H1 (cell line): ENCODE results near the gene LDB1. TPM values are rescaled to one million over a fixed set of nuclear protein-coding genes. Genes with fewer than 3 reads are reported as not detected.

Experiments
- CTCF ChIA-PET: fragments of 300-600 bp; sonication (Branson Sonifier 250); formaldehyde crosslinking; loops from one replicate; lab custom pipeline; 2021; ENCODE audit not compliant: partially characterized antibody; lab: Charles Lee
- POLR2A ChIA-PET: fragments of 300-600 bp; sonication (Branson Sonifier 250); formaldehyde crosslinking; loops from one replicate; lab custom pipeline; 2021; ENCODE audit warnings: inconsistent platforms; ENCODE audit not compliant: partially characterized antibody; lab: Charles Lee
- DNase-seq, 2 experiments: peaks; one replicate each; pipeline versions ENCODE4 v3.0.0 to v3.0.0-alpha.2; 2010 to 2022; ENCODE audit warnings: low spot score in 2 of 2, low read depth in 1 of 2, mixed read lengths in 1 of 2
- FAIRE-seq: peaks from 2 replicates; lab custom pipeline; 2011; peaks lifted over from hg19 to GRCh38; lab: Jason Lieb, UNC
- H2AFZ ChIP-seq: 2 replicates; pipeline ENCODE4 v1.8.1; 2012; ENCODE audit warnings: low read length, inconsistent platforms
- H2AK5ac ChIP-seq: 2 replicates; pipeline ENCODE4 v1.6.1; 2013; ENCODE audit warnings: low read depth, low read length
- H2BK120ac ChIP-seq: replicated peaks from 2 replicates; pipeline ENCODE3; 2013; ENCODE audit warnings: low read depth, low read length, inconsistent platforms
- H2BK12ac ChIP-seq: 2 replicates; pipeline ENCODE4 v1.6.1; 2013; ENCODE audit warnings: low read depth, low read length
- H2BK15ac ChIP-seq: 2 replicates; pipeline ENCODE4 v1.6.1; 2013; ENCODE audit warnings: low read length
- H2BK20ac ChIP-seq: 2 replicates; pipeline ENCODE4 v1.6.1; 2013; ENCODE audit warnings: low read length
- H2BK5ac ChIP-seq: 2 replicates; pipeline ENCODE4 v1.6.1; 2013; ENCODE audit warnings: low read depth, low read length
- H3K14ac ChIP-seq: 2 replicates; pipeline ENCODE4 v1.6.1; 2013; ENCODE audit warnings: inconsistent platforms; ENCODE audit not compliant: insufficient read length
- H3K18ac ChIP-seq: 2 replicates; pipeline ENCODE4 v1.6.1; 2013; ENCODE audit warnings: low read length; ENCODE audit errors: extremely low read depth
- H3K23ac ChIP-seq: 2 replicates; pipeline ENCODE4 v1.6.1; 2013; ENCODE audit warnings: inconsistent platforms; ENCODE audit not compliant: insufficient read length
- H3K23me2 ChIP-seq: 2 replicates; pipeline ENCODE4 v1.6.1; 2013; ENCODE audit warnings: low read depth, low read length
- H3K27ac ChIP-seq: 2 replicates; pipeline ENCODE4 v1.6.1; 2011; ENCODE audit warnings: low read depth, low read length, inconsistent platforms
- H3K27me3 ChIP-seq, 4 experiments: replicated peaks in 1 of 4; 1 replicate in 1 of 4; 2 replicates in 3 of 4; pipeline versions ENCODE4 v1.6.1 to v1.8.1; 2011 to 2013; ENCODE audit warnings: low read length in 3 of 4, mild to moderate bottlenecking in 3 of 4, inconsistent platforms in 2 of 4, mixed read lengths in 2 of 4, moderate library complexity in 1 of 4; ENCODE audit not compliant: control insufficient read depth in 3 of 4, insufficient read depth in 3 of 4; ENCODE audit errors: extremely low read depth in 1 of 4
- H3K36me3 ChIP-seq, 4 experiments: 2 replicates each; pipeline versions ENCODE4 v1.6.1 to v1.8.1; 2011 to 2013; ENCODE audit warnings: mild to moderate bottlenecking in 4 of 4, low read length in 3 of 4, moderate library complexity in 2 of 4, control low read depth in 1 of 4, inconsistent platforms in 1 of 4; ENCODE audit not compliant: insufficient read depth in 4 of 4, control insufficient read depth in 2 of 4
- H3K4ac ChIP-seq: replicated peaks from 2 replicates; pipeline ENCODE3; 2013; ENCODE audit warnings: low read length, low read depth, mixed read lengths, inconsistent platforms; ENCODE audit not compliant: insufficient read length
- H3K4me1 ChIP-seq, 4 experiments: replicated peaks in 1 of 4; 1 replicate in 1 of 4; 2 replicates in 3 of 4; pipeline versions ENCODE4 v1.6.1 to v1.8.1; 2011 to 2013; ENCODE audit warnings: low read length in 3 of 4, inconsistent platforms in 2 of 4, mixed read lengths in 1 of 4; ENCODE audit not compliant: insufficient read depth in 4 of 4, control insufficient read depth in 3 of 4
- H3K4me2 ChIP-seq, 2 experiments: 2 replicates each; pipeline versions ENCODE4 v1.6.1 to v1.8.1; 2011 to 2013; ENCODE audit warnings: low read depth in 2 of 2, low read length in 2 of 2, control low read depth in 1 of 2, inconsistent platforms in 1 of 2, mild to moderate bottlenecking in 1 of 2; ENCODE audit not compliant: insufficient read depth in 1 of 2
- H3K4me3 ChIP-seq, 4 experiments: fragments of 200-600, 300-600 bp in 1 of 4; sonication (generic), shearing (Covaris generic), sonication (Bioruptor Twin) in 1 of 4; 2 replicates each; pipeline versions ENCODE4 v1.5.1 to v1.8.1; 2011 to 2016; ENCODE audit warnings: low read length in 4 of 4, low read depth in 3 of 4, control low read depth in 2 of 4, inconsistent platforms in 2 of 4, mild to moderate bottlenecking in 2 of 4, mixed read lengths in 1 of 4, moderate library complexity in 1 of 4; ENCODE audit not compliant: insufficient read depth in 2 of 4; ENCODE audit errors: extremely low read depth in 1 of 4
- H3K56ac ChIP-seq: replicated peaks from 2 replicates; pipeline ENCODE3; 2013; ENCODE audit warnings: low read depth, mild to moderate bottlenecking, mixed read lengths, low read length, inconsistent platforms; ENCODE audit not compliant: insufficient read length
- H3K79me1 ChIP-seq: 2 replicates; pipeline ENCODE4 v1.6.1; 2013; ENCODE audit warnings: low read depth, low read length, control low read depth
- H3K79me2 ChIP-seq, 2 experiments: 2 replicates each; pipeline versions ENCODE4 v1.6.1 to v1.8.1; 2012 to 2013; ENCODE audit warnings: low read length in 2 of 2, mild to moderate bottlenecking in 2 of 2, inconsistent platforms in 1 of 2; ENCODE audit not compliant: insufficient read depth in 2 of 2, control insufficient read depth in 1 of 2
- H3K9ac ChIP-seq, 4 experiments: replicated peaks in 1 of 4; 1 replicate in 1 of 4; 2 replicates in 3 of 4; pipeline versions ENCODE4 v1.6.1 to v1.8.1; 2011 to 2013; ENCODE audit warnings: low read depth in 3 of 4, low read length in 3 of 4, control low read depth in 2 of 4, mild to moderate bottlenecking in 2 of 4, moderate library complexity in 2 of 4, inconsistent platforms in 1 of 4; ENCODE audit errors: extremely low read depth in 1 of 4
- H3K9me3 ChIP-seq, 2 experiments: 2 replicates each; pipeline versions ENCODE4 v1.6.1 to v1.8.1; 2012 to 2013; ENCODE audit warnings: mild to moderate bottlenecking in 2 of 2, moderate library complexity in 2 of 2, control low read depth in 1 of 2, inconsistent platforms in 1 of 2, low read depth in 1 of 2, low read length in 1 of 2, mixed read lengths in 1 of 2; ENCODE audit not compliant: insufficient read depth in 2 of 2
- H4K20me1 ChIP-seq, 2 experiments: replicated peaks in 1 of 2; 2 replicates each; pipeline versions ENCODE3 to v1.8.1; 2011 to 2013; ENCODE audit warnings: inconsistent platforms in 2 of 2, low read length in 2 of 2, mild to moderate bottlenecking in 1 of 2; ENCODE audit not compliant: insufficient read depth in 2 of 2, control insufficient read depth in 1 of 2
- H4K5ac ChIP-seq: 2 replicates; pipeline ENCODE4 v1.6.1; 2013; ENCODE audit warnings: low read length, low read depth, mixed read lengths, inconsistent platforms; ENCODE audit not compliant: insufficient read length
- H4K8ac ChIP-seq: 2 replicates; pipeline ENCODE4 v1.8.0; 2013; ENCODE audit warnings: mild to moderate bottlenecking, moderate library complexity, low read length, inconsistent platforms; ENCODE audit not compliant: insufficient read depth; ENCODE audit errors: extremely low read depth
- H4K91ac ChIP-seq: replicated peaks from 2 replicates; pipeline ENCODE3; 2013; ENCODE audit warnings: low read length, mixed read lengths, inconsistent platforms; ENCODE audit not compliant: insufficient read length
- CHD2 ChIP-seq: IDR thresholded peaks from 2 replicates; pipeline ENCODE4 v1.6.1; 2012; ENCODE audit warnings: low read length, improper control_type of control experiment
- FOSL1 ChIP-seq: IDR thresholded peaks from 2 replicates; pipeline ENCODE4 v1.6.1; 2011; ENCODE audit warnings: mild to moderate bottlenecking, low read depth, low read length, moderate library complexity; ENCODE audit not compliant: insufficient read depth
- KDM1A ChIP-seq: fragments of 200-600, 300-600 bp; sonication (generic); IDR thresholded peaks from 2 replicates; pipeline ENCODE4 v1.7.1; 2016; ENCODE audit warnings: mild to moderate bottlenecking, low read length, borderline replicate concordance
- RBBP5 ChIP-seq: IDR thresholded peaks from 2 replicates; pipeline ENCODE4 v1.7.1; 2012; ENCODE audit warnings: low read depth, mild to moderate bottlenecking, inconsistent platforms, low read length, moderate library complexity, borderline replicate concordance
- RFX5 ChIP-seq: IDR thresholded peaks from 2 replicates; pipeline ENCODE4 v1.6.1; 2011; ENCODE audit warnings: low read depth, low read length, improper control_type of control experiment, borderline replicate concordance
- WGBS, 2 experiments: shearing (Covaris generic) in 1 of 2; methylation state at CpG; one replicate each; pipeline versions ENCODE4 v1.1.6 to v1.1.7; 2013 to 2015; ENCODE audit warnings: low lambda C conversion rate in 2 of 2, mixed read lengths in 2 of 2, inconsistent platforms in 1 of 2, low coverage in 1 of 2, missing lambda C conversion rate in 1 of 2; ENCODE audit not compliant: insufficient replicate concordance in 2 of 2, insufficient coverage in 1 of 2, insufficient read length in 1 of 2; ENCODE audit errors: extremely low coverage in 1 of 2, missing lambda C conversion rate in 1 of 2; 5-methylcytosine and 5-hydroxymethylcytosine counted together
- polyA plus RNA-seq, 7 experiments: library from polyadenylated mRNA; depleted of rRNA in 3 of 7; stranded (reverse) in 5 of 7; unstranded in 2 of 7; fragments of >200 nt in 5 of 7; fragments of 200-250 nt in 2 of 7; gene quantifications; 1 replicate in 5 of 7; 2 replicates in 1 of 7; 4 replicates in 1 of 7; pipeline versions ENCODE4 v1.2.1 to v1.2.3, GENCODE V29; 2011 to 2013; ENCODE audit warnings: missing spikeins in 2 of 7, mixed read lengths in 2 of 7
- total RNA-seq: library from RNA; stranded (reverse); fragmentation: NEBNext Ultra II Directional; extraction: Animal tissue kit (Norgen Biotek cat#: 25700); gene quantifications from 2 replicates; pipeline ENCODE4 v1.2.1, GENCODE V29; 2021

Gene LDB1
- total and polyA plus RNA-seq, 2 of the 8 experiments (the other 6 are each of a cell fraction or from before 2014, with no cell fraction given), result 88.4 to 138 TPM

- H3K23me2 ChIP-seq, result no peaks in the 10 kb centered on the region
- H3K79me2 ChIP-seq, result peaks cover 0 to 17% of the 10 kb centered on the region in 2 experiments; a peak in 2 of 4 replicates
- no peaks in the 10 kb centered on the region for H3K9me3 ChIP-seq
- TF ChIP-seq KDM1A (no peak), CHD2 (no peak), RBBP5 (no peak), RFX5 (no peak), FOSL1 (no peak)
- H3K27ac ChIP-seq, result no peak overlapping the region
- H3K23ac ChIP-seq, result no peak overlapping the region
- no peak for DNase-seq
- H3K9ac ChIP-seq, result no peak overlapping the region
- H3K4ac ChIP-seq, result no peak overlapping the region
- H2BK5ac ChIP-seq, result no peak overlapping the region
- H3K56ac ChIP-seq, result no peak overlapping the region
- H3K79me1 ChIP-seq, result peaks cover 12% of the 10 kb centered on the region; the same call in 1 of the 2 replicates
- H3K4me2 ChIP-seq, result no peak overlapping the region
- no peak overlapping the region for H2BK20ac ChIP-seq
- no peak overlapping the region for H4K5ac ChIP-seq
- ChIA-PET POLR2A (interaction anchor here (1.1 to 1.8 kb wide), 5 partner anchors 8 to 31 kb away, joined by 3 to 7 read pairs (median 4); no protein-coding TSS in a partner anchor), CTCF (interaction anchor here (0.8 to 7.9 kb wide), 5 partner anchors 7 to 38 kb away, joined by 3 to 86 read pairs (median 3); partner anchors contain the start of gene PPRC1)
- H4K8ac ChIP-seq, result no peak overlapping the region
- no peak overlapping the region for H3K4me3 ChIP-seq
- no peaks in the 10 kb centered on the region; a peak in 1 of 7 replicates for H3K4me1 ChIP-seq
- H3K27me3 ChIP-seq, result no peaks in the 10 kb centered on the region
- H3K36me3 ChIP-seq, result peaks cover 33 to 67% (median 46%) of the 10 kb centered on the region in 4 experiments
- H3K18ac ChIP-seq, result no peak overlapping the region
- no peak overlapping the region for H3K14ac ChIP-seq
- no peak overlapping the region for H2BK15ac ChIP-seq
- FAIRE-seq, result no peak
- no peak overlapping the region for H2AK5ac ChIP-seq
- WGBS, 2 experiments, result 85% methylated on average over 2 of the region's 2 CpGs; no CpG with 5 or more reads in 1 of the 2 experiments
- H2AFZ ChIP-seq, result no peak overlapping the region
- no peak overlapping the region for H2BK12ac ChIP-seq
- H4K20me1 ChIP-seq, result peaks cover 20 to 29% of the 10 kb centered on the region in 2 experiments
- H4K91ac ChIP-seq, result no peak overlapping the region
- H2BK120ac ChIP-seq, result no peak overlapping the region
These were observed 13.2 kb downstream of the LDB1 start for GRCh38 chr10:102106998-102107397.
